K562 (cell line): ENCODE measurements around the gene DIP2B. TPM values are rescaled to one million over a fixed set of nuclear protein-coding genes. Genes with fewer than 3 reads are reported as not detected.

Experiments
- E4F1 ChIP-seq: fragments of 250-450 bp; sonication (Bioruptor Pico); IDR thresholded peaks from 2 replicates; pipeline ENCODE4 v1.5.0; 2021; ENCODE audit warnings: mild to moderate bottlenecking, borderline replicate concordance
- MYNN ChIP-seq, 2 experiments: sonication (generic); formaldehyde crosslinking in 1 of 2; IDR thresholded peaks; 2 replicates each; pipeline versions ENCODE4 v1.5.0 to v1.6.1; 2016 to 2020; ENCODE audit warnings: antibody characterized with exemption in 1 of 2, missing genetic modification reagents in 1 of 2
- SMARCA4 ChIP-seq: fragments of 450-650 bp; IDR thresholded peaks from 2 replicates; pipeline ENCODE4 v1.6.1; 2016
- ZNF133 ChIP-seq: fragments of 250-450 bp; sonication (Bioruptor Pico); IDR thresholded peaks from 2 replicates; pipeline ENCODE4 v1.4.0; 2020; ENCODE audit warnings: mild to moderate bottlenecking
- polyA plus RNA-seq, 8 experiments: library from polyadenylated mRNA; depleted of rRNA in 4 of 8; stranded (reverse) in 5 of 8; unstranded in 3 of 8; fragments of >200 nt; fragmentation: Nextera tagmentation in 2 of 8; fragmentation: Illumina TruSeq in 1 of 8; extraction: Ambion mirVana in 2 of 8; extraction: Trizol in 1 of 8; gene quantifications; 2 replicates each; pipeline versions ENCODE4 v1.2.1 to v1.2.3, GENCODE V29; 2011 to 2014; ENCODE audit warnings: inconsistent platforms in 1 of 8, missing spikeins in 1 of 8
- total RNA-seq, 7 experiments: library from RNA; depleted of rRNA in 6 of 7; stranded (reverse); fragments of >200 nt in 6 of 7; fragmentation: Illumina TruSeq in 2 of 7; extraction: Trizol in 2 of 7; gene quantifications; 2 replicates each; pipeline versions ENCODE4 v1.2.1 to v1.2.3, GENCODE V29; 2011 to 2021; ENCODE audit warnings: low replicate concordance in 1 of 7
- TF ChIP-seq, protein P1 (sequence below): fragments of 200-600 bp; sonication (generic); IDR thresholded peaks from one replicate; pipeline ENCODE4 v1.6.1; 2012; ENCODE audit warnings: mild to moderate bottlenecking, low read depth, low read length, inconsistent platforms

The DIP2B gene
- total and polyA plus RNA-seq, 9 of the 15 experiments (the other 6 are each of a cell fraction or from before 2014, with no cell fraction given) = 4.6 to 26.1 (median 18.8) TPM

- TF ChIP-seq E4F1 (CRISPR knock-in tag) (no peak), MYNN (IDR thresholded peaks at IDR 0.05) (peak; percentile 65; the same call in 1 of the 2 replicates), MYNN (CRISPR knock-in tag; IDR thresholded peaks at IDR 0.05) (no peak), ZNF133 (CRISPR knock-in tag) (no peak), SMARCA4 (peak; percentile 97)
- TF ChIP-seq, protein P1, sequence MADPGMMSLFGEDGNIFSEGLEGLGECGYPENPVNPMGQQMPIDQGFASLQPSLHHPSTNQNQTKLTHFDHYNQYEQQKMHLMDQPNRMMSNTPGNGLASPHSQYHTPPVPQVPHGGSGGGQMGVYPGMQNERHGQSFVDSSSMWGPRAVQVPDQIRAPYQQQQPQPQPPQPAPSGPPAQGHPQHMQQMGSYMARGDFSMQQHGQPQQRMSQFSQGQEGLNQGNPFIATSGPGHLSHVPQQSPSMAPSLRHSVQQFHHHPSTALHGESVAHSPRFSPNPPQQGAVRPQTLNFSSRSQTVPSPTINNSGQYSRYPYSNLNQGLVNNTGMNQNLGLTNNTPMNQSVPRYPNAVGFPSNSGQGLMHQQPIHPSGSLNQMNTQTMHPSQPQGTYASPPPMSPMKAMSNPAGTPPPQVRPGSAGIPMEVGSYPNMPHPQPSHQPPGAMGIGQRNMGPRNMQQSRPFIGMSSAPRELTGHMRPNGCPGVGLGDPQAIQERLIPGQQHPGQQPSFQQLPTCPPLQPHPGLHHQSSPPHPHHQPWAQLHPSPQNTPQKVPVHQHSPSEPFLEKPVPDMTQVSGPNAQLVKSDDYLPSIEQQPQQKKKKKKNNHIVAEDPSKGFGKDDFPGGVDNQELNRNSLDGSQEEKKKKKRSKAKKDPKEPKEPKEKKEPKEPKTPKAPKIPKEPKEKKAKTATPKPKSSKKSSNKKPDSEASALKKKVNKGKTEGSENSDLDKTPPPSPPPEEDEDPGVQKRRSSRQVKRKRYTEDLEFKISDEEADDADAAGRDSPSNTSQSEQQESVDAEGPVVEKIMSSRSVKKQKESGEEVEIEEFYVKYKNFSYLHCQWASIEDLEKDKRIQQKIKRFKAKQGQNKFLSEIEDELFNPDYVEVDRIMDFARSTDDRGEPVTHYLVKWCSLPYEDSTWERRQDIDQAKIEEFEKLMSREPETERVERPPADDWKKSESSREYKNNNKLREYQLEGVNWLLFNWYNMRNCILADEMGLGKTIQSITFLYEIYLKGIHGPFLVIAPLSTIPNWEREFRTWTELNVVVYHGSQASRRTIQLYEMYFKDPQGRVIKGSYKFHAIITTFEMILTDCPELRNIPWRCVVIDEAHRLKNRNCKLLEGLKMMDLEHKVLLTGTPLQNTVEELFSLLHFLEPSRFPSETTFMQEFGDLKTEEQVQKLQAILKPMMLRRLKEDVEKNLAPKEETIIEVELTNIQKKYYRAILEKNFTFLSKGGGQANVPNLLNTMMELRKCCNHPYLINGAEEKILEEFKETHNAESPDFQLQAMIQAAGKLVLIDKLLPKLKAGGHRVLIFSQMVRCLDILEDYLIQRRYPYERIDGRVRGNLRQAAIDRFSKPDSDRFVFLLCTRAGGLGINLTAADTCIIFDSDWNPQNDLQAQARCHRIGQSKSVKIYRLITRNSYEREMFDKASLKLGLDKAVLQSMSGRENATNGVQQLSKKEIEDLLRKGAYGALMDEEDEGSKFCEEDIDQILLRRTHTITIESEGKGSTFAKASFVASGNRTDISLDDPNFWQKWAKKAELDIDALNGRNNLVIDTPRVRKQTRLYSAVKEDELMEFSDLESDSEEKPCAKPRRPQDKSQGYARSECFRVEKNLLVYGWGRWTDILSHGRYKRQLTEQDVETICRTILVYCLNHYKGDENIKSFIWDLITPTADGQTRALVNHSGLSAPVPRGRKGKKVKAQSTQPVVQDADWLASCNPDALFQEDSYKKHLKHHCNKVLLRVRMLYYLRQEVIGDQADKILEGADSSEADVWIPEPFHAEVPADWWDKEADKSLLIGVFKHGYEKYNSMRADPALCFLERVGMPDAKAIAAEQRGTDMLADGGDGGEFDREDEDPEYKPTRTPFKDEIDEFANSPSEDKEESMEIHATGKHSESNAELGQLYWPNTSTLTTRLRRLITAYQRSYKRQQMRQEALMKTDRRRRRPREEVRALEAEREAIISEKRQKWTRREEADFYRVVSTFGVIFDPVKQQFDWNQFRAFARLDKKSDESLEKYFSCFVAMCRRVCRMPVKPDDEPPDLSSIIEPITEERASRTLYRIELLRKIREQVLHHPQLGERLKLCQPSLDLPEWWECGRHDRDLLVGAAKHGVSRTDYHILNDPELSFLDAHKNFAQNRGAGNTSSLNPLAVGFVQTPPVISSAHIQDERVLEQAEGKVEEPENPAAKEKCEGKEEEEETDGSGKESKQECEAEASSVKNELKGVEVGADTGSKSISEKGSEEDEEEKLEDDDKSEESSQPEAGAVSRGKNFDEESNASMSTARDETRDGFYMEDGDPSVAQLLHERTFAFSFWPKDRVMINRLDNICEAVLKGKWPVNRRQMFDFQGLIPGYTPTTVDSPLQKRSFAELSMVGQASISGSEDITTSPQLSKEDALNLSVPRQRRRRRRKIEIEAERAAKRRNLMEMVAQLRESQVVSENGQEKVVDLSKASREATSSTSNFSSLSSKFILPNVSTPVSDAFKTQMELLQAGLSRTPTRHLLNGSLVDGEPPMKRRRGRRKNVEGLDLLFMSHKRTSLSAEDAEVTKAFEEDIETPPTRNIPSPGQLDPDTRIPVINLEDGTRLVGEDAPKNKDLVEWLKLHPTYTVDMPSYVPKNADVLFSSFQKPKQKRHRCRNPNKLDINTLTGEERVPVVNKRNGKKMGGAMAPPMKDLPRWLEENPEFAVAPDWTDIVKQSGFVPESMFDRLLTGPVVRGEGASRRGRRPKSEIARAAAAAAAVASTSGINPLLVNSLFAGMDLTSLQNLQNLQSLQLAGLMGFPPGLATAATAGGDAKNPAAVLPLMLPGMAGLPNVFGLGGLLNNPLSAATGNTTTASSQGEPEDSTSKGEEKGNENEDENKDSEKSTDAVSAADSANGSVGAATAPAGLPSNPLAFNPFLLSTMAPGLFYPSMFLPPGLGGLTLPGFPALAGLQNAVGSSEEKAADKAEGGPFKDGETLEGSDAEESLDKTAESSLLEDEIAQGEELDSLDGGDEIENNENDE = no peak
- TF ChIP-seq, all 486 proteins: peak for 130
These were observed 85.1 kb downstream of the DIP2B start (continued) for GRCh38 chr12:50589650-50590435.
